ENCODE data around the gene SAMD1. TPM values are rescaled to one million over a fixed set of nuclear protein-coding genes. Genes with fewer than 3 reads are reported as not detected.
A peak's percentile ranks its signal among the peaks of the same experiment; 100 is the strongest.

The SAMD1 gene
- total and polyA plus RNA-seq, 10 donors: 19.6 to 36.8 (median 30.5) TPM

DNA sequence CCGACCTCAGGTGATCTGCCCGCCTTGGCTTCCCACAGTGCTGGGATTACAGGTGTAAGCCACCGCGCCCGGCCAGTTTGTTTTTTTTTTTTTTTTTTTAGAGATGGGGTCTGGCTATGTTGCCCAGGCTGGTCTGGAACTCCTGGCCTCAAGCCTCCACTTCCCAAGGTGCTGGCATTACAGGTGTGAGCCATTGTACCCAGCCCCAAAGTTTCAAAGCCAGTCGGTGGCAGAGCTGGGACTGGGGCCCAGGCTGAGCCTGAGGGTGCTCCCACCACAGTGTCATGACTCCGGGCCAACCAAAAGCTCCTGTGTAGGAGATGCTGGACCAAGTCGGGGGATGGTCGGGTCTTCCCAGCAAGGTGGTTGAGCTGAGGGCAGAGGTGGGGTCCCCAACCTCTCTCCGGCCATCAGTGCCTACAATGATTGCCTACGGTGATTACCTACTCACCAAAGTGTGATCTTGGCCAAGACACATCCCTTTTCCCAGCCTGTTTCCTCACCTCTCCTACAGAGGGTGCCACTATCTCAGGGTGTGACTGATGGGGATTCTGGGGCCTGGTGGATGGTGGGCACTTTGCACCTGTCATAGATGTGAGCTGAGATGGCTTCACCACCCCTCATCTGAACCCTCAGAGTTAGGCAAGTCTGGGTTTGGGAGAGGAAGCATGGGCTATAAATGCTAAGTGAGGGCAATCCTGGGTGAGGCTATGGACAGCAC is 5.9 kb upstream of the SAMD1 start:
- Histone ChIP-seq H3K9me3 (peaks cover 0 to 14% (median 11%) of the 10 kb centered on the region in 8 donors), H3K4me1 (peaks cover 0 to 22% (median 12%) of the 10 kb centered on the region in 6 donors), H3K27me3 (replicated peaks in 1 of 7) (no peaks in the 10 kb centered on the region), H3K36me3 (peaks cover 0 to 75% (median 47%) of the 10 kb centered on the region in 6 donors), H3K27ac (no peak overlapping the region), H3K4me3 (no peak overlapping the region)
- TF ChIP-seq POLR2AphosphoS5 (IDR thresholded peaks at IDR 0.05): peak in 1 of 3 donors; percentile 6
- no peak for TF ChIP-seq POLR2A (IDR thresholded peaks at IDR 0.05)
- WGBS, 5 donors: 94 to 98% (median 95%) methylated on average over 11 of the region's 11 CpGs
- DNase-seq: no peak
- intact Hi-C loops (cut with DNase I; ENCODE audit: low total_unique reads): no loop called here

- intact Hi-C loops (cut with DNase I; ENCODE audit: low total_unique reads): no loop called here
- no peak overlapping the region for H3K4me3 ChIP-seq
- no peaks in the 10 kb centered on the region for H3K27me3 ChIP-seq (replicated peaks in 1 of 7)
- DNase-seq: no peak
- TF ChIP-seq POLR2AphosphoS5 (IDR thresholded peaks at IDR 0.05): peak in 2 of 3 donors; percentile 58 to 64
- no peak for TF ChIP-seq CTCF (IDR thresholded peaks at IDR 0.05 in 8 of 11, conservative IDR thresholded peaks at IDR 0.05 in 3 of 11)
- no peak for TF ChIP-seq POLR2A (IDR thresholded peaks at IDR 0.05)
- H3K27ac ChIP-seq: peak overlapping the region in 1 of 8 donors; percentile 33
- peaks cover 0 to 59% (median 32%) of the 10 kb centered on the region in 6 donors for H3K36me3 ChIP-seq
- H3K9me3 ChIP-seq: peaks cover 0 to 14% (median 11%) of the 10 kb centered on the region in 8 donors
- 69 to 83% (median 72%) methylated on average over 7 of the region's 7 CpGs for WGBS, 5 donors
- peaks cover 0 to 25% (median 15%) of the 10 kb centered on the region in 6 donors for H3K4me1 ChIP-seq
Measured at GRCh38 chr19:14094854-14095253, 4.3 kb upstream of the SAMD1 start.

DNA sequence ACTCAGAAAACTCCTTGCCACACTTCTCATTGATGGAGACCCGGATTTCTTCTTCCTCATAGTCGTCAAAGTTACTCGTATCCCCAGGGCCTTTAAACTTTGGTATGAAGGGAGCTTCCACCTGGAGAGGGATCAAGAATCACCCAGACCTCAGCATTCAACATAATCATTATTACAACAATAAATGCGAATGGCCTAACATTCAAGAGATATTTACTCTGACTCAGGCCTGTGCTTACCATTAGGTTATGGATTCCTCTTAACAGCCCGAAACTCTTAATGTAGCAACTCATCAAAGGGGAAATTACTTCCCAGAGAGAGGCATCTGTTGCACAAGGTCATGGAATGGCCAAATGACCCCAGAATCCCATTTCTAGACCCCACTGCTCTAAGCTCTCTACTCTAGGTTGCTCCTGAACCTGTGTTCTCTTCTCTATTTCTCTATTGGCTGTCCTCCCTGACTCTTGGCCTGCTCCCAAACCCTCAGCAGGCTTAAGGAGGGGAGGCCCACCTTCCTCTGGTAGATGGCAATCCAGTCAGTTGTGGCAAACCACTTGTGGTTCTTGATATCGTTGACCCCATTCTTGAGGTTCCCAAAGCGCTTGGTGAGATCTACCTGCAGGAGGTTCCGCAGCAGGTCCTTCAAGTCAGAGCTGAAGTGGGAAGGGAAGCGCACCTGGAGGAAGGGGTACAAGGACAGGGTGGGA is 2.7 kb upstream of the SAMD1 start:
- TF ChIP-seq POLR2AphosphoS5 (IDR thresholded peaks at IDR 0.05): peak in 2 of 3 donors; percentile 21 to 25
- TF ChIP-seq POLR2A (IDR thresholded peaks at IDR 0.05): no peak
- TF ChIP-seq CTCF (IDR thresholded peaks at IDR 0.05 in 8 of 11, conservative IDR thresholded peaks at IDR 0.05 in 3 of 11): no peak
- intact Hi-C loops (cut with DNase I; ENCODE audit: low total_unique reads): no loop called here
- 88 to 95% (median 93%) methylated on average over 9 of the region's 9 CpGs for WGBS, 5 donors

GRCh38 chr19:14091813-14092462 is 1.4 kb upstream of the SAMD1 start:
- H3K4me3 ChIP-seq: peak overlapping the region; percentile 76 to 96 (median 85)
- H3K4me1 ChIP-seq: peaks cover 0 to 40% (median 23%) of the 10 kb centered on the region in 6 donors
- peak overlapping the region; percentile 93 to 99 (median 96) for H3K27ac ChIP-seq
- H3K27me3 ChIP-seq (replicated peaks in 1 of 7): no peaks in the 10 kb centered on the region
- TF ChIP-seq CTCF (IDR thresholded peaks at IDR 0.05 in 8 of 11, conservative IDR thresholded peaks at IDR 0.05 in 3 of 11) (no peak), POLR2AphosphoS5 (IDR thresholded peaks at IDR 0.05) (no peak), POLR2A (IDR thresholded peaks at IDR 0.05) (no peak)
- peaks cover 0 to 47% (median 14%) of the 10 kb centered on the region in 6 donors for H3K36me3 ChIP-seq
- WGBS, 5 donors: 8 to 13% (median 10%) methylated on average over 15 of the region's 15 CpGs
- peaks cover 0 to 14% (median 11%) of the 10 kb centered on the region in 8 donors for H3K9me3 ChIP-seq
- intact Hi-C loops (cut with DNase I; ENCODE audit: low total_unique reads): no loop called here
- DNase-seq: peak; percentile 88

More for the DNA sequence above, 2.7 kb upstream of the SAMD1 start:
- DNase-seq: no peak
- no peaks in the 10 kb centered on the region for H3K27me3 ChIP-seq (replicated peaks in 1 of 7)
- H3K36me3 ChIP-seq: peaks cover 0 to 52% (median 26%) of the 10 kb centered on the region in 6 donors
- H3K27ac ChIP-seq: no peak overlapping the region
- no peak overlapping the region for H3K4me3 ChIP-seq
- H3K9me3 ChIP-seq: peaks cover 0 to 14% (median 11%) of the 10 kb centered on the region in 8 donors
- H3K4me1 ChIP-seq: peaks cover 0 to 39% (median 23%) of the 10 kb centered on the region in 6 donors
